ENCODE measurements around the gene USP36.

DNA sequence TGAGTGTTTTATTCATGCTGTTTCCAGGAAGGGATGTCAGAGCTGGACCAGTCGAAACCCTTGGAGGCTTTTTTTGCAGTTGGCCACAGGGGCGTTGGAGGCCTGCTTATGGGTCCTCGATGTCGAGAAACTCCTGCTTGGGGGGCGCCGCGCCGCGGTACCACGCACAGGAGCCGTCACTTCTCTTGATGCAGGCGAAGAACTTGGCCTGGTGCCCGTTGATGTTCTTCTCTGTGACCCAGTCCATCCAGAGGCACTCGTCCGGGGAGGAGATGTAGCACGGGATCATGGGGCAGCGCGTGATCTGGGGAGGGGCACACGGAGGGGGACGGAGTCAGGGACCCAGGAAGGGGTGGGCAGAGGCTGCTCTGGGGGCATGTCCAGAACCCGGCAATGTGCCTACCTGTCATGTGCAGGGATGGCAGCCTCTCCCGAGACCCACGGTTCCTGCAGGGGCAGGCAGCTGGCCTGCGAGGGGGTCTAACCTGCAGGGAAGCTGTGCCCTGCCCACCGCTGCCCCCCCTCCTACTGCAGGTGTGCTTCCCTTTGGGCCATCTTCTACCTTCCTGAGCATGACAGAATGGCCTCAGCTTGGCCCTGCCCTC lies 15.0 kb upstream of the USP36 start:
- no peak for TF ChIP-seq EZH2phosphoT487 (IDR thresholded peaks at IDR 0.05; ENCODE audit: borderline replicate concordance)
- TF ChIP-seq, protein P1, sequence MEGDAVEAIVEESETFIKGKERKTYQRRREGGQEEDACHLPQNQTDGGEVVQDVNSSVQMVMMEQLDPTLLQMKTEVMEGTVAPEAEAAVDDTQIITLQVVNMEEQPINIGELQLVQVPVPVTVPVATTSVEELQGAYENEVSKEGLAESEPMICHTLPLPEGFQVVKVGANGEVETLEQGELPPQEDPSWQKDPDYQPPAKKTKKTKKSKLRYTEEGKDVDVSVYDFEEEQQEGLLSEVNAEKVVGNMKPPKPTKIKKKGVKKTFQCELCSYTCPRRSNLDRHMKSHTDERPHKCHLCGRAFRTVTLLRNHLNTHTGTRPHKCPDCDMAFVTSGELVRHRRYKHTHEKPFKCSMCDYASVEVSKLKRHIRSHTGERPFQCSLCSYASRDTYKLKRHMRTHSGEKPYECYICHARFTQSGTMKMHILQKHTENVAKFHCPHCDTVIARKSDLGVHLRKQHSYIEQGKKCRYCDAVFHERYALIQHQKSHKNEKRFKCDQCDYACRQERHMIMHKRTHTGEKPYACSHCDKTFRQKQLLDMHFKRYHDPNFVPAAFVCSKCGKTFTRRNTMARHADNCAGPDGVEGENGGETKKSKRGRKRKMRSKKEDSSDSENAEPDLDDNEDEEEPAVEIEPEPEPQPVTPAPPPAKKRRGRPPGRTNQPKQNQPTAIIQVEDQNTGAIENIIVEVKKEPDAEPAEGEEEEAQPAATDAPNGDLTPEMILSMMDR (conservative IDR thresholded peaks at IDR 0.05; ENCODE audit: low read length): no peak

All from Loucy (cell line).